GM21723 (cell line): ENCODE data around the gene ETV2.
A peak's percentile ranks its signal among the peaks of the same experiment; 100 is the strongest.
"Not testable (repeated sequence)": the region's sequence is repeated elsewhere in the genome, so short reads cannot be mapped to it uniquely, and the experiment has no call there.

Experiments used
- ATAC-seq: cut with Tn5 transposase; IDR thresholded peaks from one replicate; pipeline ENCODE4 v1.9.1; 2021; ENCODE audit warnings: mild to moderate bottlenecking, moderate library complexity; ENCODE audit not compliant: unreplicated experiment

Gene ETV2

GRCh38 chr19:35628264-35628564 lies 13.3 kb upstream of the ETV2 start:
- no peak for ATAC-seq

- peak; percentile 82 for ATAC-seq
Measured at GRCh38 chr19:35628565-35629331, 12.8 kb upstream of the ETV2 start, which contains the start of gene RBM42. Gene RBM42, plus strand, starts transcription at chr19:35629036. Its CDS starts 118 bp downstream, at chr19:35629154.

GRCh38 chr19:35629332-35629633 lies 12.3 kb upstream of the ETV2 start:
- ATAC-seq = peak; percentile 6

GRCh38 chr19:35633727-35634440 lies 7.7 kb upstream of the ETV2 start:
- ATAC-seq = no peak

GRCh38 chr19:35636651-35637050 lies 4.9 kb upstream of the ETV2 start:
- ATAC-seq = no peak

- ATAC-seq = no peak
Measured at GRCh38 chr19:35637165-35637564, 4.4 kb upstream of the ETV2 start.

GRCh38 chr19:35639321-35639639 lies 2.3 kb upstream of the ETV2 start:
- ATAC-seq = no peak

GRCh38 chr19:35639863-35640262 lies 1.7 kb upstream of the ETV2 start:
- no peak for ATAC-seq

GRCh38 chr19:35642312-35642711 lies 767 bp downstream of the ETV2 start:
- no peak for ATAC-seq

- ATAC-seq = no peak
Measured at GRCh38 chr19:35642798-35643254, 1.3 kb downstream of the ETV2 start.

GRCh38 chr19:35643255-35644205 lies 2.0 kb downstream of the ETV2 start:
- peak; percentile 47 for ATAC-seq

GRCh38 chr19:35644206-35644986 lies 2.9 kb downstream of the ETV2 start:
- ATAC-seq = peak; percentile 68

GRCh38 chr19:35644987-35645679 lies 3.6 kb downstream of the ETV2 start:
- ATAC-seq = no peak

GRCh38 chr19:35645680-35646511 lies 4.4 kb downstream of the ETV2 start:
- no peak for ATAC-seq

- ATAC-seq = peak; percentile 52
Measured at GRCh38 chr19:35648017-35648961, 6.7 kb downstream of the ETV2 start, which contains the start of gene COX6B1. Gene COX6B1, plus strand, starts transcription at chr19:35648323. Its CDS starts 2,921 bp downstream, at chr19:35651244.

GRCh38 chr19:35650581-35650980 lies 9.0 kb downstream of the ETV2 start:
- ATAC-seq = no peak

GRCh38 chr19:35654828-35655227 lies 13.3 kb downstream of the ETV2 start:
- ATAC-seq = not testable (repeated sequence)

GRCh38 chr19:35655600-35655999 lies 14.1 kb downstream of the ETV2 start:
- ATAC-seq = no peak
